Gastrocnemius medialis (tissue), 4 donors: Measurements from ENCODE around the gene UMAD1.

Source experiments
- CTCF ChIP-seq, 5 experiments: fragments of 450-650 bp in 3 of 5; fragments of 200-600 bp in 2 of 5; sonication (generic) in 2 of 5; IDR thresholded peaks in 4 of 5; conservative IDR thresholded peaks in 1 of 5; 1 replicate in 4 of 5; 2 replicates in 1 of 5; pipeline ENCODE4 v1.5.1; 2016 to 2019; ENCODE audit warnings: antibody characterized with exemption in 5 of 5, mild to moderate bottlenecking in 3 of 5, moderate library complexity in 3 of 5
- POLR2A ChIP-seq, 2 donors: fragments of 450-650 bp; IDR thresholded peaks; one replicate each; pipeline ENCODE4 v1.6.1; 2017; ENCODE audit warnings: antibody characterized with exemption in 2 of 2, mild to moderate bottlenecking in 2 of 2, moderate library complexity in 2 of 2

GRCh38 chr7:7745258-7745657, 104.7 kb downstream of the UMAD1 start:
- no peak for TF ChIP-seq CTCF (IDR thresholded peaks at IDR 0.05 in 4 of 5, conservative IDR thresholded peaks at IDR 0.05 in 1 of 5)
- TF ChIP-seq POLR2A (IDR thresholded peaks at IDR 0.05), result no peak
